ENCODE data around the gene FBXO31. TPM values are rescaled to one million over a fixed set of nuclear protein-coding genes. Genes with fewer than 3 reads are reported as not detected.

FBXO31 gene
- total and polyA plus RNA-seq, 9 of the 15 experiments (the other 6 are each of a cell fraction or from before 2014, with no cell fraction given) = 0.18 to 33.3 (median 10.9) TPM

- no peak for TF ChIP-seq CHD7 (IDR thresholded peaks at IDR 0.05; ENCODE audit: low read depth, low read length)
- no peak for TF ChIP-seq ZNF282 (CRISPR knock-in tag; IDR thresholded peaks at IDR 0.05)
- TF ChIP-seq SUPT5H (IDR thresholded peaks at IDR 0.05) = no peak
- TF ChIP-seq HDAC8 (tag; IDR thresholded peaks at IDR 0.05) = no peak
- TF ChIP-seq ZZZ3 (IDR thresholded peaks at IDR 0.05) = no peak
- no peak for TF ChIP-seq SREBF1 (IDR thresholded peaks at IDR 0.05; ENCODE audit: borderline replicate concordance, low read depth, low read length)
- TF ChIP-seq HSF4 (CRISPR knock-in tag; IDR thresholded peaks at IDR 0.05; ENCODE audit: borderline replicate concordance) = no peak
- no peak for TF ChIP-seq ZNF140 (CRISPR knock-in tag; IDR thresholded peaks at IDR 0.05)
- TF ChIP-seq CLOCK (CRISPR knock-in tag; IDR thresholded peaks at IDR 0.05; ENCODE audit: borderline replicate concordance) = no peak
- no peak for TF ChIP-seq PKNOX1 (IDR thresholded peaks at IDR 0.05)
- TF ChIP-seq ZBTB49 (CRISPR knock-in tag; IDR thresholded peaks at IDR 0.05; ENCODE audit: borderline replicate concordance) = no peak
These were observed 6.9 kb downstream of the FBXO31 start (continued) for GRCh38 chr16:87376660-87377059.

Measured in K562 (cell line).